Posterior cingulate gyrus (tissue), 11 donors: Measurements from ENCODE around the gene KRT17.
"Not testable (repeated sequence)": the region's sequence is repeated elsewhere in the genome, so short reads cannot be mapped to it uniquely, and the experiment has no call there.

Experiments
- DNase-seq, 10 donors: peaks; one replicate each; pipeline versions ENCODE4 v3.0.0 to v3.0.0-alpha.2; 2020 to 2021; ENCODE audit warnings: mixed read lengths in 3 of 10
- intact Hi-C: fragments of 100-400 bp; cut with DNase I; formaldehyde crosslinking; loops from one replicate; pipeline ENCODE4 v1.15.1; 2023

KRT17 gene

DNA sequence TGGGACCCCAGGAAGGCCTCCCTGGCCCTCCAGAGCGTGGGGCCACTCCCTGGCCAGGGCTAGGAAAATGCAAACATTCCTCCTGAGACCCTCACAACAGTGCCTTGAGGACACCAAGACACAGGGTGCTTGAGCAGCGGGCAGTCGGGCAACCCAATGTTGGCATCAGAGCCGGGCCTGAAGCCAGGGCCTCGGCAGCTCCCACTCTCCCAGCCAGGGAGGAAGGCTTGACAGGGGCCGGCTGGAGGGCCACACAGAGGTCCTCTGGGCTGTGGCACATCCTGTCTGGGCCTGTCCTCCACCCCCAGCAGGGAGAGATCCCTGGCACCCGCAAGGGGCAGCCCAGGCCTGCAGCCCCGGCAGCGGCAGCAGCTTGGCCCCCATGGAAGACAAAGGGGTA is 12.3 kb upstream of the KRT17 start:
- no peak for DNase-seq

DNA sequence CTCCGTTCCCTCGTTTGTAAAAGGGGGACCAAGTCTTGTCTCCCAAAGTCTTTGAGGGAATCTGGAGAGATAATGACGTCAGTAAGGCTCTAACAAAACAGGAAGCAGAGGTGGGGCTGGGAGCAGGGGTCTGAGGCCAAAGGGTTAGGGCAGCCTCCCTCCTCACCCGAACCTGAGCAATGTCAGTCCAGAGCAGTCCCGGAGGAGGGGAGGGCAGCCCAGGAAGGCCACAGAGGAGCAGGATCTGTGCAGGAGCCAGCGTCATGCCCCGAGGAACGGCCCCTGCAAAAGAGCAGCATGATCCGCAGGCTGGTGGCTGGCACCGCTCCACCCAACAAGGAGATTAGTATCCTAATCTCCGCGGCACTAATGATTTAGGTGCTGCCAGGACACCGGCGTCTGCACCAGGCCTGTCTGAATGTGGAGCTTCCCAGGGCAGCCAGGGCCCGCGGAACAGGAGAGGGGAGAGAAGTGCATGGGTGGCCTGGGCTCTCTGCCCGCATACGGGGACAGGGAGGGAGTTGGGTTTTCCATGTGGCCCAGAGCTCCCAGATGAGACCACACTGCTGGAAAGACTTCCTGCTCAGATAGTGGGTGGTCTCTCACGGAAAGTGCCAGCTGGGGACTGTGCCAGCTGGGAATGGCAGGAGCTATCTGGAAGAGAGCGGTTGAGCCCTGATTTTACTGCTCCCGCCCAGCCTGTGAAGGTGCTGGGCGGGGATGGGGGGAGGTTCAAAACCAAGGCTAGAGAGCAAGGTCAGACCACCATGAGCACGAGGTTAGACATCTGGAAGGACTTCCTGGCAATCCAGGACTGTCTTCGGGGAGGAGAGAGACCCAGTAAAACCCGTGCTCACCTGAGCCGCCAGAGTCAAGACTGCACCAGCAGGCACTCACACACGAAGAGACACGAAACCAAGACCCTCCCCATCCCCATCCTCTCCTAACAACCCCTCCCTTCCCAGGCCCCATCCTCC is 11.0 kb upstream of the KRT17 start:
- no peak for DNase-seq
- intact Hi-C loops, result no loop called here

More for the DNA sequence above, 12.3 kb upstream of the KRT17 start:
- intact Hi-C loops, result no loop called here

DNA sequence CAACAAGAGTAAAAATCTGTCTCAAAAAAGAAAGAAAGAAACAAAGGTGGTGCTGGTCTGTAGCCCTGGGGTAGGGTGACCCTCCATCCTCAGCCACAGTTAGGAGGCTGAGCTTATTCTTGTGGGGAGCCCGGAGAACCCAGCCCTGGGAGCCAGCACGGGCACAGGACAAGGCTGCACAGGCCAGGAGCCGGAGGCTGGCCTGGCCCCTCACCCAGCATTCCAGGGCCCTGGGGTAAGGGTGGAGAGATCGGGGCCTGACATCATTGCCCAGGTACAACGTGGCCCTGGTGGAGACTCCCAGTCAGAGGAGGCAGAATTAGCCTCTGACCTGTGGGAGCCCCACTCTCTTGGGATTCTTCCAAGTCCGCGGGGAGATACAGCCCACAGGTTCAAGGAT is 10.3 kb upstream of the KRT17 start:
- DNase-seq, result no peak
- intact Hi-C loops, result no loop called here

DNA sequence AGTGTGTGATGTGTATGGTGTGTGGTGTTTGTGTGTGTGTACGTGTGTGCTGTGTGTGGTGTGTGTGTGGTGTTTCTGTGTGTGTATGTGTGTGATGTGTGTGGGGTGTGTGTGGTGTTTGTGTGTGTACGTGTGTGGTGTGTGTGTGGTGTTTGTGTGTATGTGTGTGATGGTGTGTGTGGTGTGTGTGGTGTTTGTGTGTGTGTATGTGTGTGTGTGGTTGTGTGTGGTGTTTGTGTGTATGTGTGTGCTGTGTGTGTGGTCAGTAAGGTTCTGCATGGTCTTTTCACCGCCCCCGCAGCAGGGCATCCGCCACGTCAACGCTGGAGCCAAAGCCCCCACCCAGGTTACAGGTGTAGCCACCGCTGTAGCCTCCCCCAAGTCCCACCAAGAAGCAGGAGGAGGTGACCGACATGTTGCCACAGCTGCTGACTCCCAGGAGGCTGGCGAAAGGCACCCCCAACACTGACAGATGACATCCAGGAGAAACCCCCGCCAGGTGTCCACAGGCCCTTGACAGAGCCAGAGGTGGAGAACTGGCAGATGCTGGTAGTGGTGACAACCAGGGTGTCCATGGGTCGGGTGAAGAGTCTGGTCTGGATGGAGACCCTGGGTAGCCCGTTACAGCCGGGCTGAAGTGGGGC is 9.3 kb upstream of the KRT17 start:
- DNase-seq, result no peak
- intact Hi-C loops, result no loop called here

DNA sequence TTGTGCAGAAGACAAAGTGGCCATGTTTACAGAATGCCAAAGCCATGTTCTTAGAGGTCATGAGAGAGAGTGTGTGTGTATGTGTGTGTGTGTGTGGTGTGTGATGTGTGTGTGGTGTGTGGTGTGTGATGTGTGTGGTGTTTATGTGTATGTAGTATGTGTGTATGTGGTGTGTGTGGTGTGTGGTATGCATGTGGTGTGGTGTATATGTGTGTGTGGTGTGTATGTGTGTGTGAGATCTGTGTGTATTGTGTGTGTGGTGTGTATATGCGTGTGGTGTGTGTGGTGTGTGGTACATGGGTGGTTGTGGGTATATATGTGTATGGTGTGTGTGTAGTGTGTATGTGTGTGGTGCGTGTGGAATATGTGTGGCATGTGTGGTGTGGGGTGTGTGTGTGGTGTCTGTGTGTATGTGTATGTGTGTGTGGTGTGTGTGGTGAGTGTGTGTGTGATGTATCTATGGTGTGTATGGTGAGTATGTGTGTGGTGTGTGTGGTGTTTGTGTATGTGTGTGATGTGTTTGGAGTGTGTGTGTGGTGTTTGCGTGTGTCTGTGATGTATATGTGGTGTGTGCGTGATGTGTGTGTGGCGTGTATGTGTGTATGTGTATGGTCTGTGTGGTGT is 8.2 kb upstream of the KRT17 start:
- intact Hi-C loops, result no loop called here
- no peak for DNase-seq

DNA sequence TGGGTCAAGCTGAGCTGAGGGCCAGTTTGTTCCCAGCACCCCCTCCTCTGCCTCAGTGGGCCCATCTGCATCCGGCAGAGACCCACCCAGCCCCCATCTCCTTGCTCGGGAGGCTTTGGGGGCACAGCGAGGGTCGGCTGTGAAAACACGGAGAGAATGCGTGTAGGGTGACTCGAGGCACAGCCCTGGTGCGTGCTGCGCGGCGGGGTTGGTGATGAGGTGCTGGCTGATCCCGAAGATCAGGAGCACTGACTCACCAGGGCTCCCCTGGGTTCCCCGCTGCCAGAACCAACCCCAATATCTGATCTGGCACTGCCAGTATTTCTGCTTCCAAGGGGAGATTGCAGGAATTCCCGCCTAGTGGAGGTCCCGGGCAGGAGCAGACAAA is 7.5 kb upstream of the KRT17 start:
- intact Hi-C loops, result no loop called here
- DNase-seq, result peak in 2 of 10 donors; percentile 63 to 68

DNA sequence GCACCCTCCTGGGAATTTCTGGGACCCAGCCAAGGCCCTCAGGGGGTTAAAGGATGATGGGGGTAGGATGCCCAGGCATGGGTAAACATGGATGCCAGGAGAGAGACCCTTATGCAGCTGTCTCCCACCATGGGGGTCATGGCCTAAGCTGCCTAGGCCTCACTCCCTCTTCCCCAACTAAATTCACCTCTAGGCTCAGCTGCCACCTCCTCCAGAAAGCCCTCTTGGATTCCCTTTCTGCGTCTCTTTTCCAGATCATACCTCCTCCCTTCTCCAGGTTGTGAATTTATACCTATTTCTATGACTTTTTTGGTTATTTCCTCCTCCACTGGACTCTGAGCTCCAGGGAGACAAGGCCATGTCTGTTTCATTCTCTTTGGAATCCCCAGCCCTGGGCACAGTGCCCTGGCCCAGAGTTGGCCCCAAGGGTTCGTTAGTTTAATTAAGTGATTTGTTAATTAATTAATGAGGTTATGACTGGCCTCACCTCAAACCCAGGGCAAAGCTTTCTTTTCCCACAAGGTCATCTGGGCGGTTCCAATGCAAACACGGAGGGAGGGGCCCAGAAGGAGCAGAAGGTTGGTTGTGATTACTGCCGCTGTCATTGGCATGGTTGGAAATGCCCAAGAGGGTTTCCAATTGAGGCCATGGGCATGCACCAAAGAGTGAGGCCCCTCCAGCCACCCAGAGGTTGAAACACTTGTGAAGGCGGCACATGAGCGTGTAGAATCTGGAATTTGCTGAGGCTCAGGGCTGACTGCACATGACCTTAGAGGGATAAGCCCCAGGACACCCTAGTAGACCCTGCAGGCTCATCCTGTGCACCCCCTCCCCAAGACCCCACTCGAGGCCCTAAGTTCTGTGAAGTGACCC is 6.9 kb upstream of the KRT17 start:
- intact Hi-C loops, result no loop called here
- DNase-seq, result peak in 2 of 10 donors; percentile 19 to 35

DNA sequence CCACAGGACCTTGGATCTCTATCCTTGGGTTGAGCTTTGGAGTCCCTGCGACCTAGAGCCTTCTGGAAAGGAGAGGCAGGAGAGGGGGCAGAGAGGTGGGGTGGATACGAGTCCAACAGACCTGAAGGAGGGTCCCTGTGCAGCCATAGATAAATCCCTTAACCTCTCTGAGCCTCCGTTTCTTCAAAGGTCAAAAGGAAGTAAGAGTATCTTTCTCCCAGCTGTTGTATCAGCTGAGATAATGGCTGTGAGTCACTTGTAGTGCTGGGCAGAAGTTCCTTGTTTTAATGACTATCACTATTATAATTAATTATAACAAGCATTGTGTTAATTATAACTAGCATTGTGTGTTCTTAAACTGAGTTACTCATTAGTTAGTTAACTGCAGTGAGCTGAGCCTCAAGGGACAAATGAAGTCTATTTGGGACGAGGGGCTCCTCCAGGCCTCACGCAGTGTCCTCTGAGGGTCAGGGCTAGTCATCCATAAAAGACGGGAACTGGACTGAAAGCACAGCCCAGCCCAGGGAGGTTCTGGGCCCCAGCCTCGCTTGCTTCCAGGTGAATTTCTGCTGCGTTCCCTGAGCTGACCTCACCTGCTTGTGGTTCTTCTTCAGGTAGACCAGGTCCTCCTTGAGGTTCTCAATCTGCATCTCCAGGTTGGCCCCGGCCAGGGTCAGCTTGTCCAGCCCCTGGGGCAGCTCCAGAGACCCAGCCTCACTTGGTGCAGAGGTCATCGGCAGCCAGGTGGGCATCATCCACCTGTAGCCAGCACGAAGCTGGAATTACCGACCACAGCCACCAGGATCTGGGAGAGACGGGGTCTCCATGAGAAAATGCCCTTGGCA is 5.7 kb upstream of the KRT17 start:
- DNase-seq, result peak in 2 of 10 donors; percentile 49 to 78

DNA sequence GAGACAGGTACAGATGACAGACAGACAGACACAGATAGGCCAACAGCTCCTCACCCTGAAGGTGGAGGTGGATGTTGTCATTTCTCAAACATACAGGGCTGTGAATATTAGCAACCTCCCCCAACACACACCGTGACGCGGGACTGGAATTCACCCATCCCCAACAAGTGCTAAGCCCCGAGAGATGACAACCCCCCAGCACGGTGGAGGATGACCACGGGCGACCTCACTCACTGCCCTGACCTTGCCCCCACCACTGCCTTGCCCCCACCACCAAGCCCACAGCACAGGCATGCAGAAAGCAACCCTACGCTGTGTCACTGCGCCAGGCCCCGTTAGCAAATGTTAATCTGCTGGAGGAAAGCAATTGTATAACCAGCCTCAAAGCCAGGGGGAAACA is 4.9 kb upstream of the KRT17 start:
- intact Hi-C loops, result no loop called here
- DNase-seq, result peak in 3 of 10 donors; percentile 24 to 70 (median 62)

More for the DNA sequence above, 5.7 kb upstream of the KRT17 start:
- intact Hi-C loops, result no loop called here

DNA sequence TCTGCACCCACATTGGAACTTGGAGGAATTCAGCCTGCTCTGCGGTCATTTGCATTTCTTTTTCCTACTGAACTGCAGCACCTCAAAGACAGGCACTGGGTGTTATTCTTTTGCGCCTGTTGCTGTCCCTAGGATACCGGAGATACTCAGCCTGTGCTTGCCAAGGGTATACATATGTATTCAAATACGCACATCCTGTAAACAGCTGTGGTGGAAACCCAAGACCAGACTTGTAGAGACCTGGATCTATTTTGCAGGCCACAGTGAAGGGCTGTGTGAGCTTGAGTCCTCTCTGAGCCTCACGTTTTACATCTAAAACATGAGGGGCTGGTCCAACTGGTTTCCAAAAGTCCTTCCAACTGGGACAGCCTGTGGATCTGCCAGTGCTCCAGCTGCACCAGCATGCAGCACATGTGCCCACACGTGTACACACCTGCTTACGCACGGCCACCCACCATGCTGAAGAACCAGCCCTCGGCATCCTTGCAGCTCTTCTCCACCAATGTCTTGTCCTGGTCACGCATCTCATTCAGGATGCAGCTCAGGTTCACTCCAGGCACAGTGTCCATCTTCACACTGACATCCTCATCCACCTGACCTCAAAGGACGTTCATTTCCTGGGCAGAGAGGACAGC is 4.4 kb upstream of the KRT17 start:
- DNase-seq, result peak in 3 of 10 donors; percentile 9 to 56 (median 17)
- intact Hi-C loops, result not testable (repeated sequence)

DNA sequence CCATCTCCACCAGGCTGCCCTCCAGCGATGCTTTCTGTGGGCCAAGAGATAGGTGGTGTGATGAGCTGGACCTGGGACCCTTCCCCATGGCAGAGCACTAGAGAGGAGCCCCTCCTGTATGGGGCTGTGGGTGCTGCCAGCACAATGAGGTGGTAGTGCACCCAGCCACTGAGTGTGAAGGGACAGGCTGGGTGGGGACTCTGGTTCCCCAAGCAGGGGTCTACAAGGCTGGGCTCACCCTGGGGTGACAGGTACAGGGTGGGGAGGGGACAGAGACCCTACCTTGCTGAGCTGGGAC is 3.6 kb upstream of the KRT17 start:
- DNase-seq, result peak in 2 of 10 donors; percentile 22 to 40
- intact Hi-C loops, result not testable (repeated sequence)

DNA sequence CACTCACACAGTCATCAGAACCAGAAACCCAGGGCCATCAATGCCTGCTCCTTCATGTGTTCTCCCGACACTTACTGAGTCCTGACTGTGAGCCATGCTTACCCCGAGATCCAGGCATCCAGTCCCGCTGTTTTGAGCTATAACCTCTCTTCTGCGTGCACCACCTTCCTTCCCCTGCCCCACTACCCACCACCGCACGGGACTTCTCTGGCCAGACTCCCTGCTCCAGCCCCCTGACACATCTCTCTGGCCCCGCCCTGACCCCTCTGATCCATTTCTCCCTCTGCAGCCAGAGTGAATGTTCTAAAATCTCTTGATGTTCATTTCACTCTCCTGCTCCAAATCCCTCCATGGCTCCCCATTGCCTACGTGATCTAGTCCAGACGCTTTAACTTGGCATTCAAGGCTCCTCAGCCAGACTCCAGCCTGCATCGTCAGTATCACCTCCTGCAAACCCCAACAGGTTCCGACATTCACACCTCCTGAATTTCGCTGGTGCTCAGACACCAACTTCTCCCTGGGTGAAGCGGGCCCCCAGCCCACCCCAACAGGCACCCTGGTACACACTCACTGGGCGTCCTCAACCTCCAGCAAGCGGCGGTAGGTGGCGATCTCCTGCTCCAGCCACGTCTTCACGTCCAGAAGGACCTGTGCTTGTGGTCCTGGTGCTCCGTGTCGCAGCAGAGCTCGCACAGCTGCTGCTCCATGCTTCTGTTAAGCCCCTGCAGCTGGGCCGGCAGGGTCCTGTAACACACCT is 3.1 kb upstream of the KRT17 start:
- intact Hi-C loops, result no loop called here
- DNase-seq, result peak in 3 of 10 donors; percentile 49 to 67 (median 64)

DNA sequence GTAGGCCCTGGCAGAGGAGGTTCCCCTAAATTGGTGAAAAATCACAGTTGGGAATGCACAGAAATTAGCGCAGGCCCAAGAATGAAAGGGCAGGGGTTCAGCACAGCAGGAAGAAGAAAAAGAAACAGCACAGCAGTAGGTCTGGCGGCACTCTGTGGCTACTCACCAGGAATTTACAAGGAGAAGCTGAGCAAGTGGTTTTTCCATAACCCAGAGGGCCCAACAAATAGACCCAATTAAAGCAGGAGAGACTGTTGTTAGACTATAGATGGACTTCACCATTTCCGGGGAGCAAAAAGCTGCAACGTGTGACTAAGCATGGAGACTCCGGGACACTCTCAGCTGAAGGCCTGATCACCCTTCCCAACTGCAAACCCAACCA is 2.5 kb upstream of the KRT17 start:
- peak in 1 of 10 donors; percentile 5 for DNase-seq
- intact Hi-C loops, result not testable (repeated sequence)

DNA sequence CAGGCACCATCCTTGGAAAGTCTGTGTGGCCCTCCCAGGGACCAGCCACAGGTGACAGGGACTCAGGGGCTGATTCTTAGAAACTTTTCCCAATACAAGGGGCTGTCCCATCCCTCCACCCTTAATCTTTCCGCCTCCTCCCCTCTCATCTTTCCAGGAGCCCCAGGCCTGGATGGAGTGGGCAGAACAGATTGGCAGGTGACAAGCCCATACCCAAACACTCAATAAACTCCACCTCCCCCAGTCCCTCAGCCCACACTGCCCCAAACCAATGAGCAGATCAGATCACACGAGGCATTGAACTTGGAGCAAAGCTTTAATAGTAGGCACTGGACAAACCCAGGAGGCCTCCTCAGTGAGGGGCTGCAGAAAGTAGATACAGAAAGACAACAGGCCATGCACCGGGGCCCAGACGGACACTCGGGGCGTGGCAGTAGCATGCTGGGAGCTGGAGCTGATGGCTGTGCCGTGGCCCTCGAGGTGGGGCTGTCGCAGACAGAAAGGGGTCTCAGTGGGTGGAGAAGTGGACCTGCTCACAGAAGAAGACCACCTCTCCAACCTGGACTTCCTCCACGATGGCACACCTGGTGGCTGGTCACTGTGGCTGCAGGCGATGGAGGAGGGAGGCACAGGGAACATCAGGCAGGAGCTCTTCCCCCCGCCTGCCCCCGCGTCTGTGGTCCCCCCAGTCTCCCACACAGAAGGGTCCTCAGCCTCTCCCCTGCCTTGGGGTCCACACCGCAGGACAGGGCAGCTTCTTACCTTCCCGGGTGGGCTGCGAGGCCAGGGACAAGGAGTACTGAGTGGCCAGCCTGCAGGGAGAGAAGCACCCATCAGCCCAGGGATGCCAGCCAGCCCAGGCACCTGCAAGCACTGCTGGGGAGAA is 1.9 kb upstream of the KRT17 start:
- DNase-seq, result peak in 3 of 10 donors; percentile 50 to 73 (median 66)
- intact Hi-C loops, result not testable (repeated sequence)

DNA sequence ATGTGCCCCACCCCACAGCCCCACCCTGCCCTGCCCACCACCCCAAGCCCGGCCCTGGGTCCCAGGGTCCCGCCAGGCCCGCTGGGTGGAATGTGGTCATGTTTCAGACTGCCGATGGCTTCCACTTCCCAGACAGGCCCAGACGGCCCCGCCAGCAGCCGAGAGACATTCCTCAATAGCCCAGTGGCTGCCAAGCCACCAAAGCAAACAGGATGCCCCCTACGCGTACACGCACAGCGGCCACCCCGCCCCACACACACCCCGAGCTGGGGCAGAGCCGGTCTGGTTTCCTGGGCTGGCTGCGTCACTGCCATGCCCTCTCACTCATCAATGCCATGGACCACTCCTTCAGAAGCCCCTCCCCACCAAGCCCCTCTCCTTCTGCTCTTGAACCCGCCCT is 1.2 kb upstream of the KRT17 start:
- peak in 2 of 10 donors; percentile 54 to 72 for DNase-seq
- intact Hi-C loops, result no loop called here

DNA sequence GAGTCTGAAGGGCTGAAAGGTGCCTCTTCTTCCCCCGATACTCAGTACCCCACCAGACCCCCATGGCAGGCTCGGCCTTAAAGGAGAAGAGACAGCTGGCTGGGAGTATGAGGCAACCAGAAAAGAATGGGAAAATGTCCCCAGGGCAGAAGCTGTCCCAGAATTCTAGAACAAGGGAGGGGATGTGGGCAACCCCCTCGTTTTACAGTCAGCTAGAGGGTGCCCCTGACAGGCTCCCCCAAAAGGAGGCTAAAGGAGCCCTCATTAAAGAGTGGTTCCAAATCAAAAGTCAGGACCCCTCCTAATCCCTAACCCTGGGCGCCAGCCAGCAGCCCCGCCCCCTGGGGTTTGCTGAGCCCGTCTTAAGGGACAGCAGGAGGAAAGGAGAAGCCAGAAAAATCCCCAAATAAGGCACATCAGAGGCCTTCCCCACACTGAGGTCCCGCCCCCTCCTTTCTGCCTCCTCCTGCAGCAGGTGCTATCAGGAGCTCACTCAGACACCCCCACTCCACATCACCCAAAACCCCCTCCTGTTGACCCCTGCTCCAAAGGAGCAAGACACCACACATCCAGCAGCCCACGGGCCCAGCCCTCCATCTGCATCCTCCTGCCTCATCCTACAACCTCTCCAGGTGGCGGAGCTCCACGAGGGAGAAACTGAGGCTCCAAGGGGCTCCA is 1.1 kb downstream of the KRT17 start:
- DNase-seq, result peak in 2 of 10 donors; percentile 50 to 70
- intact Hi-C loops, result not testable (repeated sequence)
